GM11168 (cell line): ENCODE measurements around the gene ARL15.

Experiments used
- in situ Hi-C: fragments of 300-500 bp; cut with MboI; formaldehyde crosslinking; loops from one replicate; pipeline ENCODE4 v1.12.0; 2022; ENCODE audit warnings: low sequenced_read_pairs; ENCODE audit not compliant: unreplicated experiment

The ARL15 gene

DNA sequence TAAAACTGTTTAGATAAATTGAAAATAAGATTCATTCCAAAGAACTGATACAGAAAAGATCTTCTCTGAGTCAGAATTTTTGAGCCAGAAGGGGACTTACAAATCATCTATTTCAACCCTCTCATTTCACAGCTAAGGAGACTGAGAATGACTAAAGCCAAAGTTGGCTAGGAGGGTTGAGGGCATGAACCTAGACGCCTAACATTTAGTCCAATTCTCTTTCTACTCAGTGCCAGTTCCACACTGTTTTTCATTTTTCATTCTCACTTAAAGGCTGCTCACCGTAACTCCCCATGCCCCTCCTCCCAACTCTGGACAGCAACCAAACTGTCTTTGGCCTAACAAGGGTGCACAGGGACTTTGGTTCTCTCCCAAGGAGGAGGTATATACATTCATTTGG is 386.0 kb downstream of the ARL15 start:
- in situ Hi-C loops, result no loop called here

- in situ Hi-C loops, result no loop called here
Observed at GRCh38 chr5:53923961-53924360, 386.4 kb downstream of the ARL15 start.

DNA sequence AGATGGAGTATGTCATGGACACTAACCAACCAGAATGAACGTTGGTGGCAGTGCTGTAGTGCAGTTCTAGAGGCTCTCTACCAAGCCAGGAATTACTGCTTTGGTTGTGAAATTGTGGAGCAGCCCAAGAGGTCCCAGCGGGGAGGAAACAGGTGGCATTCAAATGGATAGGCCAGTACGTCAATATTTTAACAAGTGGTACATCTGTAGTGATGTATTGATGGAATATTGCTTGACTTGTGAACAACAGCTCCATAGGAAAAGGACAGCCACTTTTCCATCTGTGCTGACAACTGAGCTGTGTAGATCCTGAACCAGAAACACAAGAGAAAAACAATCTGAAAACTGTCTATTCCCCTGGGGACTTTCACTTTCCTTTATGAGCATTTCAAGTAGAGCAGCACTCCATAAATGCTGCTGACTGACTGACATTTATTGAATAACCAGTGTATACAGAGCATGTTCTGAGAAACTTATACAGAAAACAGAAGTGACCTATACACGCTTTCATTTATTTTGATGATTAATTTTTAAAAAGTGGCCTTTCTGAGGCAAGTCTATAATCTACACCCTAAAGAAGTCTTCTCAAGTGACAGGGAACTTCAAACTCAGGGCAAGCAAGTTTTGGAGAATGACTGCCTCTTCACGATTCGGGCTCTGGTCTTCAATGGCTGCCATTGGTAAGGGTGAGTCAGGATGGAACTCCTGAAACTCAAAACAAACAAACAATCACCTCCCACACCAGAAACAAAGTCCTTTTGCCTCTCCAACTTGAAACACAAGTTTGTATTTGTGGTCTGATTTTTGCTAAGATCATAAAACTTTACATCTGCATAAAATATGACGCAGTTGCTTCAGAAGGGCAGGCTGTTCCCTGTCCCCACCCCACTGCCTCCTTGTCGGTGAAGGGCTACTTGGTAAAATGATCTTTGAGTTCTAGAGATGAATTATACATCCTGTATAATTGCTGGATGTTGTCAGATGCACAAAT is 387.6 kb downstream of the ARL15 start:
- in situ Hi-C loops, result no loop called here

DNA sequence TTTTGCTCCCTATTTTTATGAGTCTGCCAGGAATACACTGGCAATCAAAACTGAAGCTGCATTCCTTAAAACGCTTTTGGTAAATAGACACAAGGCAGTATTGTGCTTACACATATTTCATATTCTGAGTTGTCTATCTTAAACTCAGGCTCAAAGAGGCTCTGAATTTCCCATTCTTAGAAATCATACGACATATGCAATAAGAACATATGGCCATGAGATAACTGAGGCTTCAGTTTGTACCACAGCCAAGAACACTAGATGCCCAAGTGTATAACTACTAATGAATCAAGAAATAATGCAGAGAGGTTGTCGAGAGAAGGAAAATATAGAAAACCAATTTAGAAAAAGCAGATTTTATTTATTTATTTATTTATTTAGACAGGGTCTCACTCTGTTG is 392.5 kb downstream of the ARL15 start:
- in situ Hi-C loops, result no loop called here

DNA sequence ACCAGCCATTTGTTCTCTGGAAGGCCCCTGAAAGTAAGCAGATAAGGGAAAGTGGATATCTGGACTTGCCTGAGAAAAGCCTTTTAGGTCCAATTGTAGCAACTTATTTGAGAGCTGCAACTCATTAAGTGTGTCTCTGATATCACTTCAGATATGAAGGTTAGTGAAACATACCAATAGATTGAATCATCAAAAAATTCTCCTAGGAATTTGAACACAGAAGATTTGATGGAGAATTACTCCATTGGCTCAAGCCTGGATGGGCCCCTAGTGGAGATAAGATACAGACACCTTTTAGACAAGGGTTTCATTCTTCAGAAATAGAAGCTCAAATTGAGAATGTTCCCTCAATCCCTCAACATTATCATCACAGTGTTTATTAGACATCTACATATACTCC is 393.3 kb downstream of the ARL15 start:
- in situ Hi-C loops, result no loop called here

- in situ Hi-C loops, result no loop called here
Observed at GRCh38 chr5:53915120-53915519, 395.3 kb downstream of the ARL15 start.

GRCh38 chr5:53913941-53914340 is 396.4 kb downstream of the ARL15 start:
- in situ Hi-C loops, result no loop called here

DNA sequence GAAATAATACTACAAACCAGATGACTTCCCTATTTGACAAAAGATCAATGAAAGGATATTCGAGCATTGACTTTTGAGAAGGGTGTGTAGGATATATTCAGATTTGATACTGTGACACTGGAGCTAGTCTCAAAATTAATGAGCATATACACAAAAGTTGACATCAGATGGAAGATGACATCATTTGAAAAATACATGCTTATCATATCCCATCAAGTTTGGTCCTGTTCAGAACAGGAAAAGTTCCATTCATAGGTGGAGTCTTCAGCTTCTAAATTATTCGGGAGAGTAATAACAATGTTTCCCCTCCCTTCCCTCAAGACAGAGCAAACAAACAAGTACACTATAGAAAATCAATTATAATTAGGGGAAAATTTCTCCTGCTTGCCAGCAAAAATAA is 401.6 kb downstream of the ARL15 start:
- in situ Hi-C loops, result no loop called here

- in situ Hi-C loops, result no loop called here
Observed at GRCh38 chr5:53907827-53908226, 402.5 kb downstream of the ARL15 start.

DNA sequence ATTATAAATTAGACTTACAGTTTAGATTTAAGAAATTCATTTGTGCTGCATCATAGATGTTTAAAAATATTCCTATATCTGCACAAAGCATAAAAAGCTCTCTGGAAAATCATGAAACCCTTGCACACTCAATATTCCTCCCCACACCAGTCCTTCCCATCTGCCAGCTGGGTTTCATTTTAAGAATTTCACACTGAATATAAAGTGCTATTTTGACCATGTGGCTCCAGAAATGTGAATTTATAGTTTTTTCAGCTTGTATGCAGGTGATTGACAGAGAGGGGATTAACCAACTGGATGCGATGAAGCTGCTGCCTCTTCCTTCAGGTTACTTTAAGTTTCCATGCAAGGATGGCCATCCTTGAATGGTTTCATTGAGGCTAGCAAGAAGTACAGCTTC is 403.6 kb downstream of the ARL15 start:
- in situ Hi-C loops, result no loop called here

- in situ Hi-C loops, result no loop called here
Observed at GRCh38 chr5:53902296-53902907, 408.0 kb downstream of the ARL15 start.

- in situ Hi-C loops, result no loop called here
Observed at GRCh38 chr5:53900677-53901076, 409.7 kb downstream of the ARL15 start.

DNA sequence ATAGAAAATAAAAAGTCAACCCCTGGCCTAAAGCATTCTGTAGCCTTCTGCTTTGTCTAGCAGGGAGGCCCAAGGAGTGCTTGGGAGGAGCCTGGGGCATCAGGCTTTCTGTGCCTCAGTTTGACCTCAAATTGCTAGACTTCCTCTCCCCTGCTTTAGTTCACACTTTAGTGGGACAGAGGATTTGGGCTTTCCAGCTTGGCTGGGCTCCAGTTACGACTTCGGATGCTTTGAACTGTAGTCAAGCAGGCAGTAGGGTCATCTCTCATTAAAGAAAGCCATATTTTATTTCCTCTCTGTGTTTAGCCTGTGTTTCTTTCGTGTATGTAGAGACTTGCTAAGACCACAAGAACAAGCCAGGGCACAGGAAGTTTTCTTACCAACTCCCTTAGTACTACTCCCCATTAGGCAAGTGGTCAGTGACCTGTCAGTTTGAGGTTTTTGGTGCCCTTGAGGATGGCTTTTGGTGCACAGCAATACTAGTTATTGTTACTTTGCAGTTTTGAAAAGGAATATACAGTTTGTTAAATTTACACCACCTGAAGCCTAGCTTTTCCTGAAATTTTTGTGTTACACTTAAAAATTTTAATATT is 415.2 kb downstream of the ARL15 start:
- in situ Hi-C loops, result no loop called here

DNA sequence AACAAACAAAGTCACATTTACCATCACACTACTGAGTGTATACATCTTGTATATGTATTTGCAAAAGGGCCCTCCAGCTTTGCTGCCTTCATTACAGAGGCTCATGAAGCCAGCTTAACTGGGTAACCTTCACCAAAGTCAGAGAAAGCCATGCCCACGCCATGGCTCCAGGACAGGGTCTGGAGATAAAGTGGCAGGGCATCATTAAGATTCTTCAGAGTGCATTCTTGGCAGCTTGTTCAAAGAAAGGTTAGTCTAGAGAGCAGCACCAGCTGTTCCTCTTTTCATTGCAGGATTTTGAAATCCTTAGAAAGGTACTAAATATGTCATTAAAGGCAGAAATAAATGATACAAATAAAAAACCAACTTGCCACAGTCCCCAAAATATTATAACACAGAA is 416.7 kb downstream of the ARL15 start:
- in situ Hi-C loops, result no loop called here

DNA sequence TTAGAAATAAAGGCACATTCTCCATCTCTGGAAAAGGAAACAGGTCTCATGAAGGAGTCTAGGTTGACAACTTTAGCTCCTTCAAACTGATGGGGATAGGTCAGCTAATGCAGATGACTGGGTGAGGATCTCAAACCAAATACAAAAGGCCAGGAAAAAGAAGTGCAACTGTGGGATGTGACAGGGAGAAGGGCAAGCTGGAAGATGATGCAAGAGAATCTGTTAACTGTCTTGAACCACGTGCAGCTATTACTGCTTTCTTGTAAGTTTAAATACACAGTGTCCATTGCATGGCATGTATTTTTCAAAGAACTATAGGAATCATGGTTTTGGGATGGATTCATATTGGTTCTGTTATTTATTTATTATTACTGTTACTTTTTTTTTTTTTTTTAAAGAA is 418.1 kb downstream of the ARL15 start:
- in situ Hi-C loops, result no loop called here

GRCh38 chr5:53891159-53891558 is 419.2 kb downstream of the ARL15 start:
- in situ Hi-C loops, result no loop called here

GRCh38 chr5:53890490-53890889 is 419.9 kb downstream of the ARL15 start:
- in situ Hi-C loops, result no loop called here

DNA sequence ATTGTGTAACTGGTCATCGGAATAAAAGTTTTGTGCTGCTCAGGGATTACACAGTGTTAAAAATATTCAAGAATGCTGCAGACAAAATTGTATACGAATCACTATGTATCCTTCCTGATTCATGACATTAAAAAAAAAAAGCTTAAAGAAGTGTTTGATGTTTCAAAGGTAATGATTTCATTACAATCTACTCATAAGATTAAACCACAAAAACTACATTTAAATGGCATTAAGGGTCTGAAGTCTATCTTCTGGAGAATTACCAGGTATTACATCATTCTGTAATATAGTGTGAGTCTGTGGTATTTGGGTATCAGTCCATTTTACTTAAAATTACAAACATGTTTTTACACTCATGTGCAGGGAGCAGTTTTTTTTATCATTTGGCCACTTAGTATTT is 425.5 kb downstream of the ARL15 start:
- in situ Hi-C loops, result no loop called here

GRCh38 chr5:53884417-53884816 is 426.0 kb downstream of the ARL15 start:
- in situ Hi-C loops, result no loop called here

GRCh38 chr5:53882676-53883031 is 427.7 kb downstream of the ARL15 start:
- in situ Hi-C loops, result no loop called here

- in situ Hi-C loops, result no loop called here
Observed at GRCh38 chr5:53882006-53882675, 428.2 kb downstream of the ARL15 start.
